ENCODE measurements around the gene PARP8. TPM values are rescaled to one million over a fixed set of nuclear protein-coding genes. Genes with fewer than 3 reads are reported as not detected.

PARP8 gene
- total and polyA plus RNA-seq, 9 of the 15 experiments (the other 6 are each of a cell fraction or from before 2014, with no cell fraction given): 0.03 to 0.31 TPM; not detected in 7

DNA sequence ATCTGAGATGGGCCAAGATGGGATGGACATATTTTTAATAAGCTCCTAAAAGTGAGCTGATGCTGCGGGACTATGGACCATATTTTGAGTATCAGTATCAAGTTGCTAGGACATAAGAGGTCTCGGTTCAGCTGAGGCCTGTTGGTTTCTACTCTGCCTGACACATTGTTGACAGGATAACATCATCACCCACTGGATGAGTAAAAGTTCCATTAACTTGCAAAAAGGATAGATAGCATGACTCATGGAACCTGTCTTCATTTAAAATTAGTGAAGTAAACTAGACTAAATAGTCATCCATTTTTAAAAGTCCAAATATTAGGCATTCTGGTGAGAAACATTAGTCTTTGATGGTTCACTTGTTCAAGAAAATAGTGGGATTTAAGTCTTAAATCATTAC is 33.3 kb downstream of the PARP8 start:
- no peak overlapping the region for H3K9ac ChIP-seq (ENCODE audit: insufficient read depth in 1 of 2, low read depth in 2 of 2, low read length in 2 of 2)
- no peaks in the 10 kb centered on the region for H3K36me3 ChIP-seq (ENCODE audit: control insufficient read depth, insufficient read depth, low read length)
- no peaks in the 10 kb centered on the region for H3K4me1 ChIP-seq (replicated peaks in 1 of 2; ENCODE audit: control insufficient read depth in 2 of 2, insufficient read depth in 2 of 2, low read length in 2 of 2)
- no peak for DNase-seq (ENCODE audit: extremely low read depth in 1 of 4, low spot score in 3 of 4)
- CTCF ChIA-PET (ENCODE audit: low intra/inter-chr PET ratio): no interaction called here
- in situ Hi-C loops (cut with MboI): no loop called here
- peaks cover 2% of the 10 kb centered on the region for H3K9me3 ChIP-seq (replicated peaks; ENCODE audit: control insufficient read depth, insufficient read depth, low read depth, low read length)
- POLR2A ChIA-PET: no interaction called here
- no peak for FAIRE-seq
- no peaks in the 10 kb centered on the region for H3K9me1 ChIP-seq (ENCODE audit: control insufficient read depth, insufficient read depth, low read length)
- no peak for ATAC-seq
- BruUV-seq (replicated peaks): no TSS peak
- intact Hi-C loops (cut with micrococcal nuclease): no loop called here
- H4K20me1 ChIP-seq (replicated peaks; ENCODE audit: control insufficient read depth, insufficient read depth, low read length): no peaks in the 10 kb centered on the region
- no peak for TF ChIP-seq ZNF134 (CRISPR knock-in tag; conservative IDR thresholded peaks at IDR 0.05)
- TF ChIP-seq ILK (tag; IDR thresholded peaks at IDR 0.05; ENCODE audit: borderline replicate concordance, low read depth): no peak
- TF ChIP-seq CGGBP1 (CRISPR knock-in tag; IDR thresholded peaks at IDR 0.05): no peak
- no peak for TF ChIP-seq ZNF263 (CRISPR knock-in tag; IDR thresholded peaks at IDR 0.05; ENCODE audit: borderline replicate concordance)
- TF ChIP-seq EP300 (IDR thresholded peaks at IDR 0.05; ENCODE audit: low read length): no peak
- TF ChIP-seq, protein P1, sequence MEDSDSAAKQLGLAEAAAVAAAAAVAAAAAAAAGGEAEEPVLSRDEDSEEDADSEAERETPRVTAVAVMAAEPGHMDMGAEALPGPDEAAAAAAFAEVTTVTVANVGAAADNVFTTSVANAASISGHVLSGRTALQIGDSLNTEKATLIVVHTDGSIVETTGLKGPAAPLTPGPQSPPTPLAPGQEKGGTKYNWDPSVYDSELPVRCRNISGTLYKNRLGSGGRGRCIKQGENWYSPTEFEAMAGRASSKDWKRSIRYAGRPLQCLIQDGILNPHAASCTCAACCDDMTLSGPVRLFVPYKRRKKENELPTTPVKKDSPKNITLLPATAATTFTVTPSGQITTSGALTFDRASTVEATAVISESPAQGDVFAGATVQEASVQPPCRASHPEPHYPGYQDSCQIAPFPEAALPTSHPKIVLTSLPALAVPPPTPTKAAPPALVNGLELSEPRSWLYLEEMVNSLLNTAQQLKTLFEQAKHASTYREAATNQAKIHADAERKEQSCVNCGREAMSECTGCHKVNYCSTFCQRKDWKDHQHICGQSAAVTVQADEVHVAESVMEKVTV (CRISPR knock-in tag; IDR thresholded peaks at IDR 0.05): no peak
- TF ChIP-seq PRDM10 (IDR thresholded peaks at IDR 0.05; ENCODE audit: partially characterized antibody): no peak
- no peak for TF ChIP-seq PHF20 (IDR thresholded peaks at IDR 0.05; ENCODE audit: partially characterized antibody)
- TF ChIP-seq, protein P2, sequence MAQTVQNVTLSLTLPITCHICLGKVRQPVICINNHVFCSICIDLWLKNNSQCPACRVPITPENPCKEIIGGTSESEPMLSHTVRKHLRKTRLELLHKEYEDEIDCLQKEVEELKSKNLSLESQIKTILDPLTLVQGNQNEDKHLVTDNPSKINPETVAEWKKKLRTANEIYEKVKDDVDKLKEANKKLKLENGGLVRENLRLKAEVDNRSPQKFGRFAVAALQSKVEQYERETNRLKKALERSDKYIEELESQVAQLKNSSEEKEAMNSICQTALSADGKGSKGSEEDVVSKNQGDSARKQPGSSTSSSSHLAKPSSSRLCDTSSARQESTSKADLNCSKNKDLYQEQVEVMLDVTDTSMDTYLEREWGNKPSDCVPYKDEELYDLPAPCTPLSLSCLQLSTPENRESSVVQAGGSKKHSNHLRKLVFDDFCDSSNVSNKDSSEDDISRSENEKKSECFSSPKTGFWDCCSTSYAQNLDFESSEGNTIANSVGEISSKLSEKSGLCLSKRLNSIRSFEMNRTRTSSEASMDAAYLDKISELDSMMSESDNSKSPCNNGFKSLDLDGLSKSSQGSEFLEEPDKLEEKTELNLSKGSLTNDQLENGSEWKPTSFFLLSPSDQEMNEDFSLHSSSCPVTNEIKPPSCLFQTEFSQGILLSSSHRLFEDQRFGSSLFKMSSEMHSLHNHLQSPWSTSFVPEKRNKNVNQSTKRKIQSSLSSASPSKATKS (CRISPR knock-in tag; IDR thresholded peaks at IDR 0.05): no peak
- no peak overlapping the region for H3K4me2 ChIP-seq (ENCODE audit: insufficient read depth, low read length)
- H3K4me3 ChIP-seq: no peak overlapping the region
- no peaks in the 10 kb centered on the region for H3K79me2 ChIP-seq (ENCODE audit: control insufficient read depth, insufficient read depth, low read length)
- H3K27ac ChIP-seq (ENCODE audit: extremely low read depth, low read depth, low read length): no peak overlapping the region
- H3K27me3 ChIP-seq (ENCODE audit: control insufficient read depth in 2 of 2, insufficient read depth in 2 of 2, low read length in 2 of 2): no peaks in the 10 kb centered on the region
- no peak overlapping the region for H2AFZ ChIP-seq (ENCODE audit: low read depth, low read length)
- WGBS (ENCODE audit: insufficient coverage, low coverage, missing lambda C conversion rate): 0% methylated on average over 2 of the region's 2 CpGs
